GM21526 (cell line): Measurements from ENCODE around the gene HLA-DMA.

Experiments used
- ATAC-seq: cut with Tn5 transposase; IDR thresholded peaks from one replicate; pipeline ENCODE4 v1.9.1; 2021; ENCODE audit warnings: moderate library complexity; ENCODE audit not compliant: unreplicated experiment, low FRiP score

The HLA-DMA gene

DNA sequence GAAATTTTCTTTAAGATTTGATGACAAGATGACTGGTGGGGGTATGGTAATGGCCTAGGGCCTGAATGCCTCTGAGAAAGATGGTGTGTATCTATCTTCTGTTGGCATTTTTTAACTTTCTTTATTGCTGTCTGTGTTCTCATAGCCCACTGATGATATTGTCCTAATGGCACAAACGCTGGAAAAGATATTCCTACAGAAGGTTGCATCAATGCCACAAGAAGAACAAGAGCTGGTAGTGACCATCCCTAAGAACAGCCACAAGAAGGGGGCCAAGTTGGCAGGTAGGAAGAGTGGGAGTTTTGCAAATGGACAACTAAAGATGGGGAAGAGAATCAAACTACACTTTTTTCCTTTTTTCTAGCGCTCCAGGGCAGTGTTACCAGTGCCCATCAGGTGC, 23.0 kb upstream of the HLA-DMA start:
- no peak for ATAC-seq

DNA sequence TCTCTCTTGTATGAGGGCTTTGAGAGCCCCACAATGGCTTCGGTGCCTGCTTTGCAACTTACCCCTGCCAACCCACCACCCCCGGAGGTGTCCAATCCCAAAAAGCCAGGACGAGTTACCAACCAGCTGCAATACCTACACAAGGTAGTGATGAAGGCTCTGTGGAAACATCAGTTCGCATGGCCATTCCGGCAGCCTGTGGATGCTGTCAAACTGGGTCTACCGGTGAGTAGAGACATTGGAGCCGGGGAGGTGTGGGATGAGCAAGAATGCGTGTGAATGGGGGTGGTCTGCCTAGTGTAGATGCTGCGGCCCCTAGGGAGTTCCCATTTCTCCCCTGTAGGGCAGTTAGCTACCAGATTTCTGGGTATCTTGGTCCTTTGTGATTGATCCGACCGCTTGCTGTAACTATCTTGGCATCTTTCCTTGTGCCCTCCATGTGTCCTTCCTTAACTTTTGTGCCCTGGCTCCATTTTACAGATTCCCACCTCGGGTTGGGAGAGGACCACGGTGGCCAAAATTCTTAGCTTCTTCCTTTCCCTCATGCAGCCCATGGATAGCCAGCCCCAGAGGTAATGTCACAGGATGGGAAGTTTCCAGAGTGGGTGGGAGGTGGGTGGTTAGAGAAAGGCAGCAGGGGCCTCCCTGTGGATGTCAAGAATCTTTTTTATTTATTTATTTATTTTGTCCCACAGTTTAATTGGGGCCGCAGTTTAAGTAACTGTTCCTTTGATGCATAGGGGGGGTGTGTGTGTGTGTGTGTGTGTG, 21.8 kb upstream of the HLA-DMA start:
- no peak for ATAC-seq

DNA sequence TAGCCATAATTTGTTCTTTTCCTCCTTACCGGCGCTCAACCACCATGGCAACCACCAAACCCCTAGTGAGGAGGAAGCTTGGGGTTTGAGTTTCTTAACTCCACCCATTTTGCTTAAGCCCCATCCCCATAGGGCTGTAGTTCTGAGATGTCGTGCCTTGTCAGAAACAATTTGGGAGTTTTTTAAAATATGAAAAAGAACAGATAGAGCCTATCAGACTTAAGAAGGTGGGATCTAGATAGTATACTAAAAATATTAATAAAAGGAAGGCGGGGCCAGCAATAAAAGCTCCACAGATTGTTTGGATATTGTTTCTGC, 21.1 kb upstream of the HLA-DMA start:
- ATAC-seq: no peak

DNA sequence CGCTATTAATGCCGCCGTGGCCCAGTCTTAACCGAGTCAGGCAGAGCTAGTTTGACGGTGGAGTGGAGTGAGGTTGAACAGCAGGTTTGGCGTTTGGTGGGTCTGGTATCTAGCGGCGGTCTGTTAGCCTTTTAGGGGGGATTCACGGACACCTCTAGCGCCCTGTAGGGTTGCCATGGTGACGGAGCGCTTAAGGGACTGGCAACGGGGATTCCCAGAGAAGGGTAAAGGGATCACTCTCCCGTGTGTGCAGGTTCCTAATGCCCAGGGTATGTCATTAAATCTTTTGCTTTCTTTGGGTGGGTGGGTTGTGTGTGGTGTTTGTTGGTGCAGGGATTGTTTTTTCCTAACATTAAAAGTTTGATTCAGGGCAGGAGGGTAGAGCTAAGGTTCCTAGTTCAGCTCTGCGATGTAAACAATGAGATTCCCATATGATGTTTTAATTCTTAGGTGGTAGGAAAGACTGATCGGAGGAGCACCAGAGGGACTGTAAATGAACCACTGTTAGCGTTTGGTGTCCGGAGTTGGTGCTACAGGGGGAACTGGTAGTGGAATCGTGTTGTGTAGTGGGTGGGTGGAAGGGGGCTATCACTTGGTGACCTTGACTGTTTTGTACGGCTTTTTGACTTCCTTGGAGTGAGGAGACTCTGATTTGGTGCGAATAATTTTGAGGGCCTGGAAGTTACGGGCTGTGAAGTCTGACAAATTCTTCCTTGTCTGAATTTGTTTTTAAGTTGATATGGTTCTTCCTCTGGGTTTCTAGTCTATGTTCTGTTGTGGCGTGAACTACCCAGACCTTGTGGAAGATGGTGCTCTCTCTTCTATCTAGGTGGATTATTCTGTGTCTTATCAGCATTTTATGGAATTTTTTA, 20.5 kb upstream of the HLA-DMA start:
- no peak for ATAC-seq

DNA sequence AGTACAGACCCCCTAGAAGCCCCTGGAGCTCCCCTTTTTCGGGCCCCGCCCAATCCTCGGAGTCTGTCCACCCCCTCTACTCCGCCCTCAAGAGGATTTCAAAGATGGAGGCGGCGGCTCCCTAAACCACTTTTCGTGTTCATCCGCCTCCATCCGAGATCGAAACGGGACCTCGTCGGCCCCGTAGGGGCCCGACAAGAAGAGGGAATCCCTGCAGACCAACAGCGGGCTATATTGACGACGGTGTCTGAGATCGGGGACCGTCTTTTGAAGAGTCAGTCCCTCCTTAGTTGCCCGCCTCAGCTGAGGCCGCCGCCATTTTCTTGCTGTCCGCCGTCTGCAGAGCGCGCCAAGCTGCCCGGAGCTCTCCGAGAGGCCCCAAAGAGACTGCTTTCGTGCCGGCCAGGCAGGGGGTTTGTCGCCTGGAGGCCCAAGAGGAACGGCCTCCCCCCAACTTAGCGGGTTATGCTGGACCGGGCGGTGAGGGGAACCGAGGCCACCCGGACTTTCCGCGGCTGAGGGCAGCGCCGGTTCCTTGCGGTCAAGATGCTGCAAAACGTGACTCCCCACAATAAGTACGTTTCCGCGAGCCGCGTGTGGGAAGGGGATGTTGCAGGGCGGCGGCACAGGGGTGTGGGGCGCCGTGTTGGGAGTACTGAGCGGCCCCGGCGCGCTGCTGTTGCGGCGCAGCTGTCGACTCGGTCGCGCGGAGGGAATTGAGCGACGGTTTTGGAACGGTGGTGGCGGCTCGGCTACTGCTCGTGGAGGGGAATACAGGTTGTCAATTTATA, 19.7 kb upstream of the HLA-DMA start:
- ATAC-seq: no peak

DNA sequence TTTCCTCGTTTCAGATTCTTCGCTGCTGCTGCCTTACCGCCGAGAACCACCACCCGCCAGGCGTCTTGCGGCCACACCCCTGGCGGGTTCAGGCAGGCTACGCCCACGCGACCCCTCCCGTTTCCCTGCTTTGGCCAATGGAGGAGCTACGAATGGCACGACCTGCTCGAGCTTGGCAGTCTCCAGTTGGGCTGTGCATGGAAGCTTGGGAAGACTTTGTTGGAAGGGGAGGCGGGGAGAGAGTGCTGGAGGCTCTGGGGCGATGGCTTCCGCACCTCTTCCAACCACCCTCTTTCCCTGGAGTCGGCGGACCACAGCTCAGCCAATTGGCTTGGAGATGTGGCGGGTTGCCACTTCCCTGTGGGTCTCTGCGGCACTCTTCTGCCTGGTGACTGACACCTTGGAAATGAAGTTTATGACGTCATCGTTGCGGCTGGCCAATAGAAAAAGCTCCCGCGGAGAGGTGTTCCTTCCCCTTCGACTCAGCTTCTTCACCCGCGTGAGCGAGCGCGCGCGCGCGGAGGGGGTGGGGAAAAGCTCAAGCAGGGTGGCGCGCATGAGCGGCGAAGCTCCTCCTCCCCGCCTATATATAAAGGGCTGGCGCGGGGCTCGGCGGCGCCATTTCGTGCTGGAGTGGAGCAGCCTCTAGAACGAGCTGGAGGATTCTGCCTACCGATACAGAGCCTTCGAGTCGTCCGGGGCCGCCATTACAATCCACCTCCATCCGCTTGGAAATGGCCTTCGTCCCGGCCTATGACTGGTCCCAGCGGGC, 18.9 kb upstream of the HLA-DMA start:
- ATAC-seq: peak; percentile 41

DNA sequence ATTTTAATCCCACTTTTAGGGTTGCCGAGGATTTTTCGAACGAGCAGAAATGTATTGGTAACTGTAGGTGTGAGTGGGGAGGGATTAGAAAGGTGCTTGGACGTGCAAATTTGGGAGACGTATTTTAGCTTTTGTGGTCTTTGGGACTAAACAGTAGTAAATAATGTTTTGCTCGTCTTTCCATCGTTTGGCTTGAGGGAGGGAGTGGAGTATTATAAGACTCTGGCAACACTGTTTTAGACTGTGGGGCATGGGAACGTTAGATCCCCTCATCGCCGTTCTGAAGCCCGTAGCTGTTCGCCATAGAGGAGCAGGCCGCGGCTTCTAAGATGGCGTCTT, 18.3 kb upstream of the HLA-DMA start:
- no peak for ATAC-seq

DNA sequence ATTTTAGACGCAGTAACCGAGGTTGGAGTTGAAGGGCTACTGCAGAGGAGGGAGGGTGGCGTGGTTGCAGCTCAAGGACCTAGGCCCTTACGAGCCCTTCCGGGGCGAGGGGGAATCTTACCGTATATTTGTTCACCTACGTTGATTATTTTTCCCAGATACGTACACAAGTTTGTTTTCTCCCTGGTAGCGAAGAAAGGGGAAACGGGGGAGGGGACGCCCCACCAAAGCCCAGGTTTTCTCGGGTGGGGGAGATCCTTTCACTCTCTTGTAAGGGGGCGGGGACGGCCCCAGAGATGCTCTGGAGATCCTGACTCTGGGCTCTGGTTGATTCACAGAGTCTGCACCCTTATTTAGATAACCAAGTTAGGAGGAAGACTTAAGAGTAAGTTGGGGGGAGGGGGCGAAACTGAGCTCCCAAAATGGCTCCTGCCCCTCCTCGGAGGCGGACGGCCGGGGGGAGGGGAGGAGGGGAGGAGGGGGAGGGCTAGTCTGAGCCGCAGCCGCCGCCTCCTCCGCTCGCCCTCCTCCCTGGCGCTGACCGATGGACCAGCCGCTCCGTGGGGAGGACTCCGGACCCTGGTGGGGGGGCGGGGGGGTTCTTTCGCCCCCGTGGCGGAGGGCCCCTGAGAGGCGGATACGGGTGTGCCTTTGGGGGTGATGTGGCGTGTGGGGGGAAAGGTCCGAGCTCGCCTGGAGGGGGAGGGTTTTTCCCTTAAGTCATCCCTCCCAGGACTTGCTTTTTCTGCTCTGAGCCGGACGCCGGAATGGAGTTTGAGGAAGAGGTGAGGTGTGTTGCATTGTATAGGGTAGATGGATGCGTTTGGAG, 17.7 kb upstream of the HLA-DMA start:
- ATAC-seq: no peak

DNA sequence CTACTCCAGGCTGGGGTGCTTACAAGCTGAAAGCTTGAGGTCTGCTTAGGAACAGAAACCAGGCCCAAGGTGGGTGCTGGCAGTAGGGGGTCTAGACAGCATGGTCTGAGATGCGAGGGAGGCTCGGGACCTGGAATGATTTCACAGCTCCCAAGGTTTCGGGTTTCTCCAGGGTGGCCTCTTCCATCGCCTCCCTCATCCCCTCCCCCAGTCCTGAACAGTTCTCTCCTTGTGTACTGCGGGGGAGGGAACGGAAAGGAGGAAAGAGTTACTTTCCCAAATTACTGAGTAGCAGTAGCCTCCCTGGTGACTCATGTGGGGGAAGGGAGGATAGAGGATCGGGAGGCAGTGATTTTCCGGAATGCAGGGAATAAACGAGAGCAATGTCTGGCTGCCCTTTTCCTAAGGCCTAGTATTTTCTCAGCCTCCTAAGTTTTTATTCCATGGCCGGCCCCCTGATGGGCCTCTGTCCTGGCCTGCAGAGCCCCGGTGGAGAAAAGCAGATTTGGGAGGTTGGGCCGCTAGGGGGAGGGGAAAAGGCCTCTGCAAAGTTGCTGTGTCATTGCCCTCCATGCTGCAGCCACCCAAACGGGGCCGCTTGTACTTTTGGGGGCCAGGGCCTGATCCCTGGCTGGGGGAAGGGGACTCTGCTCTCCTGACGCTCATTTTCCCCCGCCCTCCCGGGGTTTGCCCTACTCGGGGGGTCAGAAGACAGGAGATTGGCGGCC, 17.0 kb upstream of the HLA-DMA start:
- ATAC-seq: no peak

DNA sequence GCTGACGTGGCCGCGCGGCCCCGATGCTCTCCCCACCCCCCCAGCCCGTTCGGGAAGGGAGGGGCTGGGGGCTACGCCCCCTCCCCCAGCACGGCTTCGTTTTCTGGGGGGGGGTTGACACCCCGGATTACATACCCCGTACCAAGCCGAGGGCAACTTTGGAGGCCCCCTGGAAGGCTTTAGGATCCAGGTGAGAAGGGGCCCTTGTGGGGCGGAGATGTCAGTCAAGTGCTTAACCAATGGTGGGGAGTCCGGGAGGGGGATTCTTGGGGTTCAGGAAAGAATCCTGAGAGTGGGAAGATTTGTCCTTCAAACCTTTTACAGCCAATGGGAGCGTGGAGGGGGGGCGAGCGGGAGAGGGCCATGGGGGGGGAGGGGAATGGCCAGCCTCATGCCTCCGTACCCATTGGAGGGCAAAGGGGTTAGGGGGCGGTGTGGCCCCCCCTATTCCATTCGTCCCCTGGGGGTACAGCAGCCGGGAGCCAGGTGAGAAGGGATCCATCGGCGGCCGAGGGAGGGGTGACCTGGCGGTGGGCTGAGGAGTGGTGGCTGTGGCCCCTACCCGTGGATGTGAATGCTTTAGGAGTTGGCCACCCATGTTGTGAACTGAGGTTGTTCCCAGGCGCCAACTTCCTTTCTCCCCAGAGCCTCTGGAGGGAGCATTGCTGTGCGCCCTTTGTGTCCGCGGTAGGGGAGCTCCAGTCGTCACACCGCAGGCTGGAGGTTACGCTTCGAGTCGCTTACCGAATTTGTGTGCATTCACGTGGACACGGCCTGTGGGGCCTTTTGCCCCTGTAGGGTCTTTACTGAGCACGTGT, 16.2 kb upstream of the HLA-DMA start:
- no peak for ATAC-seq

DNA sequence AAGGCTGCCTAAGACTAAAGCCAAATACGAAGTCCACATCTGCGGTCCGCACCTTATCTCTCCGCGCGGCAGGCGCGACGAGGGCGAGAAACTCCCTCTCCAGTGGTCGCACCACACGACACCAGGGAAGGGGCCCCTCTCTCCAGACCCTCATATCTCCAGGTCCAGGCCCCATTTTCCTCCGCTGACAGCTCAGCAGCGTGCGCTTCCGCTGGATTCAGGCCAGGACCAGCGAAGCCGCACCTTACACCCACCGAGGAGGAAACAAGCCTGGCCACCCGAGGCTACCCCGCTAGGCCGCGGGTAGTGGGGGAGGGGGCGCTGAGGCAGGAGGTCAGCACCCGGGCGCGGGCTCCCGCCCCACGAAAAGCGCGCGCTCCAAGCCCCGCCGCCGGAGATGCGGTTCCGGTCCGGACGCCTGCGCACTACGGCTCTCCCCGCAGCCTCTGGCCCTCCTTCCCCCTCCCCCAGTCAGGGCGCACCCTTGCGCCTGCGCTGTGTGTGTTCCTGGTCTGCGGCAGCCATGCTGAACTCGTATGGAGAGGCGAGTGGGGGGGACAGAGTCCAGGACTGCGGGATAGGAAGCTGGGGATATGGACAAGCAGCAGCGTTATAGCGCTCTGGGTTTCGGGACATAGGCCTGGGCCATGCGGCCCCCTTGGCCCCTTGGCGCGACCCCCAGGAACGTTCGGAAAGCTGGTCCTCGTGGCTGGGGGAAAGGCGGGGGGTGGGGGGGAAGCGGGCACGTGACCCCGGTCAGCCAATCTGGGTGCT, 15.4 kb upstream of the HLA-DMA start, which contains the start of gene BRD2:
TSS of gene BRD2 (plus strand) at position 502 of the 774 bp plus-strand sequence. CDS start 4,305 bp downstream, outside the sequence.
- peak; percentile 29 for ATAC-seq

DNA sequence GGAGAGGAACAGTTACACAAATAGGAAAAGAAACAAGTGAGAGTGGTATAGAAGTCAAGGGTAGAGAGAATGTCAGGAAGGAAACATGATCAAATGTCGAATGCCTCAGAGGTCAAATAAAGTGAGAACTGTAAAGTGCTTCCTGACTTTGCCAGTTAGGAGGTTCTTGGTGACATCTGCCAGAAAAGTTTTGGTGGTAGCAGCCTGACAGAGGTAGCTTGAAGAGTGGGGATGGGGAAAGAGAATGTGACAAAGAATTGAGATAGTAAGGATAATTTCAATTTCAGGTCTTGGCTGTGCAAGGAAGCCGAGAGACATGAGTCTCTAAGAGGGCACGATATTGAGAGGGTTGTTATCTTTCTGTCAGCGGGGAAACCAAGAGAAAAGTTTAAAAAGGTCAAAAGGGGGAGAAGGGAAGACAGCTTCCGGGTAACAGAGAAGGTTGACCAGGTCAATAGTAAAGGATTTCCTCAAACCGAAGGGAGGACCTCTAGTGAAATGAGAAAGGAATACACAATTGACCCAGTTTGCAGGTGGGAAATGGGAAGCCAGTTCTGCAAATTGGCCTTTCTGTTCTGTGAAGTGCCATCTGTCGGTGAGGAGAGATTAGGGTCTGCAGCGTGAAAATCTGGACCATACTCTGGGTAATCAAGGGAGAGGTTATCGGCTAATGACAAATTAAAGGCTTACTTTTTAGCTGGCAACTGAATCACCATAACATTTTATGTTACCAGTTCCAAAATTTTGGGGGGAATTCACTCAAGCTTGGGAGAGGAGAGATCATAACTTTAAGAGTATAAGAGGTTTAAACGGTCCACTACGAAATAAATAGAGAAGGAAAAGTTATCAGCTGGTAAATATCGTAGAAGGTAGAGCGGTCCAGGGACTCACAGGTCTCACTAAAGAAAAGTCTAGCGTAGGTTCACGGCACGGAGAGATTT, 14.5 kb upstream of the HLA-DMA start:
- no peak for ATAC-seq

DNA sequence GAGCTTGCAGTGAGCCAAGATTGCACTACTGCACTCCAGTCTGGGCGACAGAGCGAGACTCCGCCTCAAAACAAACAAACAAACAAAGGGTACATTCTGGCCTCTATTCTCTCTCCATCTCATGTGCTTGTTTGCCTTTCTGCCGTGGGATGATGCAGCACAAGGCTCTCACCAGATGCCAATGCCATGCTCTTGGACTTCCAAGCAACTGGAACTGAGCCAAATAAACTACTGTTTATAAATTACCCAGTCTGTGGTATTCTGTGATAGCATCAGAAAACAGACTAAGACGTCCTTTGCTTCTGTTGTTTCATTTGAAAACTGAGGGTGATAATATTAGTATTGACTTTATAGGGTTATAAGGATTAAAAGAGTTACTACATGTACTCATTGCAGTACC, 11.9 kb upstream of the HLA-DMA start:
- ATAC-seq: no peak

DNA sequence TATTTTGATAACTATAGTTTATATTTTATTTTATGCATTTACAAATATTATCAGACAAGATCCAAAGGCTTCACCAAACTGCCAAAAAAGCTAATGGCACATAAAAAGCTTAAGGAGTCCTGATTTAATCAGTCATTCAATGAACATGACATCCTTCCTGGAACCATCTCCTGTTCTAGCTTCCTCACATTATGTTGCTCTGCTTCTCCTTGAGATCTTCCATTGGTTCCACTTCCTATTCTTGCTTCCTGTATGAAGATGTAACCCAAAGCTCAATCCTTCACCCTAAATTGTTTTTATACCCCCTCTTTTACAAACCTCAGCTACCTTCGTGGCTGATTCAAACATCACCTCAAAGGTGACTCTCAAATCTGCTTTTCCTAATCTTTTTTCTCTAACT, 11.0 kb upstream of the HLA-DMA start:
- no peak for ATAC-seq

DNA sequence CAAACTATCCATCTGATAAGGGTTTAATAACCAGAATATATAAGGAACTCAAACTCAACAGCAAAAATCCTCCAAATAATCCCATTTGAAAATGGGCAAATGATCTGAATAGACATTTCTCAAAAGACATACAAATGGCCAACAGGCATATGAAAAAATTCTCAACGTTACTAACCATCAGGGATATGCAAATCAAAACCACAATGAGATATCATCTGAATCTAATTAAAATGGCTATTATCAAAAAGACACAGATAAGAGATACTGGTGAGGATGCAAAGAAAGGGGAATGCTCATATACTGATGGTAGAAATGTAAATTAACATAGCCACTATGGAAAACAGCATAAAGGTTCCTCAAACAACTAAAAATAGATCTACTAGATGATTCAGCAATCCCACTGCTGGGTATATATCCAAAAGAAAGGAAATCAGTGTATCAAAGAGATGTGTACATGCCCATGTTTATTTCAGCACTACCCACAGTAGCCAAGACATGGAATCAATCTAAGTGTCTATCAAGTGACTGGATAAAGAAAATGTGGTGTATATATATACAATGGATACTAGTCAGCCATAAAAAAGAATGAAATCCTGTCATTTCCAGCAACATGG, 9.4 kb upstream of the HLA-DMA start:
- ATAC-seq: no peak

DNA sequence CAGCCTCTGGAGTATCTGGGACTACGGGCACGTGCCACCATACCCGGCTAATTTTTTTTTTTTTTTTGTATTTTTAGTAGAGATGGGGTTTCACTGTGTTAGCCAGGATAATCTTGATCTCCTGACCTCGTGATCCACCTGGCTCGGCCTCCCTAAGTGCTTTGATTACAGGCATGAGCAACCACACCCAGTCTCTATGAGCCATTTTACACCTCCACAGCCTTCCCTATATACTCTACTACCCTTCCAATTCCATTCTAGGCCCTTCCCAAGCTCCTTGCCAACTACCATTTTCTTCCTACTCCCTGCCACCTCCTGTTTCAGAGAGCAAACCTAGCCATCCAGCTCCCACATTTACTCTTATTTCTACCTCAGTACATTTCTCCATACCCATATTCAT, 7.7 kb upstream of the HLA-DMA start:
- ATAC-seq: no peak
